GM12878 (cell line): Measurements from ENCODE around the gene MED1.

Source experiments
- E2F8 ChIP-seq: fragments of 450-650 bp; IDR thresholded peaks from 2 replicates; pipeline ENCODE4 v1.6.1; 2018; ENCODE audit warnings: mild to moderate bottlenecking, low read depth, moderate library complexity; ENCODE audit not compliant: partially characterized antibody
- SKIL ChIP-seq: fragments of 450-650 bp; IDR thresholded peaks from 2 replicates; pipeline ENCODE4 v1.6.1; 2017; ENCODE audit warnings: mild to moderate bottlenecking, low read depth, inconsistent platforms; ENCODE audit not compliant: poor library complexity, severe bottlenecking
- TAF1 ChIP-seq: IDR thresholded peaks from 2 replicates; pipeline ENCODE4 v1.6.1; 2011; ENCODE audit warnings: mild to moderate bottlenecking, low read depth, low read length, borderline replicate concordance

GRCh38 chr17:39357488-39357887 is 93.6 kb downstream of the MED1 start:
- TF ChIP-seq TAF1 = no peak
- no peak for TF ChIP-seq E2F8
- TF ChIP-seq SKIL = no peak
